ENCODE results near the gene CHGA. TPM values are rescaled to one million over a fixed set of nuclear protein-coding genes. Genes with fewer than 3 reads are reported as not detected.

Gene CHGA
- total and polyA plus RNA-seq, 7 donors: 0.04 to 0.87 (median 0.15) TPM; not detected in 3

DNA sequence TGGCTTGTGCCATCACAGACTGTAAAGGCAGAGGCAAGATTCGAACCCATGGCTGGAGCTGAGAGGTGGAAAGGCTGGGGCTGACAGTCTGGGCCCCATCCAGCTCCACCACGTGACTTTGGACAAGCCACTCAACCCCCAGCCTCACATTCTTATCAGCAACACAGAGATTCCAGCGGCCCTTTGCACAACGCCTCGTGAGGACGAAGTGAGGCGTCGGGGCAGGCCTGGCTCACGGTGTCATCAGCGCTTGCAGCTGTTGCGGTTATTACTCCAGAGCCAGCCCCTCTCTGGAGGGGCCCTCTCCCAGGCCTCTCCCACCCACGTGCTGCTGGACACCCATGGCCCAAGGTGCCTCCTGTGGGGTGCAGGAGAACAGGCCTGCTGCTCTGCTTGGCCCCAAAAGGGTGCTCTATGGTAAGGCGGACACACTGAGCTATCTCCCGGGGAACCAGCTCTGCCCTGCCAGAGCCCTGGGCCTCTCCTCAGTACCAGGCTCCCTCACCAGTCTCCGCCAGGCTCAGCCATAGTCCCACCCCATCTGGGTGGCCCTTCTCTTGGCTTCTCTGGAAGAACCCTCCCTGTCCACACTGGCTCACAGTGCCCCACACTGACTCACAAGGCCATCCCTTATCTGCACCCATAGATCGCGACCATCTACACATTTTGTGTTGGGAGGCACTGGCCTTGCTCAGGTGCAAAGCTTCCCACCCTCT is 21.1 kb downstream of the CHGA start:
- no peak overlapping the region for H3K27ac ChIP-seq
- no peaks in the 10 kb centered on the region for H3K27me3 ChIP-seq (ENCODE audit: insufficient read depth in 3 of 3, low read length in 2 of 3)
- ATAC-seq (no peak), DNase-seq (peak in 1 of 2 donors; percentile 28)
- H3K4me1 ChIP-seq: no peaks in the 10 kb centered on the region
- WGBS, 3 donors: 83 to 89% (median 84%) methylated on average over 17 of the region's 17 CpGs
- intact Hi-C loops (cut with DNase I): no loop called here
- no peak overlapping the region for H3K4me3 ChIP-seq
- no peaks in the 10 kb centered on the region for H3K9me3 ChIP-seq
- TF ChIP-seq, protein P1, sequence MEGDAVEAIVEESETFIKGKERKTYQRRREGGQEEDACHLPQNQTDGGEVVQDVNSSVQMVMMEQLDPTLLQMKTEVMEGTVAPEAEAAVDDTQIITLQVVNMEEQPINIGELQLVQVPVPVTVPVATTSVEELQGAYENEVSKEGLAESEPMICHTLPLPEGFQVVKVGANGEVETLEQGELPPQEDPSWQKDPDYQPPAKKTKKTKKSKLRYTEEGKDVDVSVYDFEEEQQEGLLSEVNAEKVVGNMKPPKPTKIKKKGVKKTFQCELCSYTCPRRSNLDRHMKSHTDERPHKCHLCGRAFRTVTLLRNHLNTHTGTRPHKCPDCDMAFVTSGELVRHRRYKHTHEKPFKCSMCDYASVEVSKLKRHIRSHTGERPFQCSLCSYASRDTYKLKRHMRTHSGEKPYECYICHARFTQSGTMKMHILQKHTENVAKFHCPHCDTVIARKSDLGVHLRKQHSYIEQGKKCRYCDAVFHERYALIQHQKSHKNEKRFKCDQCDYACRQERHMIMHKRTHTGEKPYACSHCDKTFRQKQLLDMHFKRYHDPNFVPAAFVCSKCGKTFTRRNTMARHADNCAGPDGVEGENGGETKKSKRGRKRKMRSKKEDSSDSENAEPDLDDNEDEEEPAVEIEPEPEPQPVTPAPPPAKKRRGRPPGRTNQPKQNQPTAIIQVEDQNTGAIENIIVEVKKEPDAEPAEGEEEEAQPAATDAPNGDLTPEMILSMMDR (IDR thresholded peaks at IDR 0.05): no peak
- H3K36me3 ChIP-seq (ENCODE audit: insufficient read depth in 1 of 2, low read depth in 1 of 2): peaks cover 0 to 17% of the 10 kb centered on the region in 2 donors

DNA sequence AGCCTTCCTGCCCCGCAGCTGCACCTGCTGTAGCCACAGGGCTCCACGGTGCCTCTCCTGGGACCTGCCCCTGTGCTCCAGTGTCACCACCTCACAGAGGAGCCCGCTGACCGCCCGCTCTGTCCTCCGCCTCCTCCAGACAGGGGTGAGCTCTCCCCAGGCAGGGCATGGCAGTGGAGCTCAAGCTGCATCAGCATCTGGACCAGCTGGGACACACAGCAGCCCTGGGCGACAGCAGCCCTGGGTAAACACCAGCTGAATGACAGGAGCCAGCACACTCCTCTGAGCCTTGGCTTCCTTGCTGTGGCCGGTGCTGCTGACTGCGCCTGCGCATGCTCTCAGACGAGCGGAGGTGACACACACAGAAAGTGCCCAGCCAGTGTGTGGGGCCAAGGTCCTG is 22.0 kb downstream of the CHGA start:
- Histone ChIP-seq H3K27ac (no peak overlapping the region), H3K4me1 (no peaks in the 10 kb centered on the region), H3K36me3 (ENCODE audit: insufficient read depth in 1 of 2, low read depth in 1 of 2) (peaks cover 0 to 20% of the 10 kb centered on the region in 2 donors), H3K9me3 (no peaks in the 10 kb centered on the region), H3K4me3 (no peak overlapping the region), H3K27me3 (ENCODE audit: insufficient read depth in 3 of 3, low read length in 2 of 3) (no peaks in the 10 kb centered on the region)
- intact Hi-C loops (cut with DNase I): no loop called here
- DNase-seq (peak in 1 of 2 donors; percentile 42), ATAC-seq (no peak)
- 92 to 94% (median 93%) methylated on average over 12 of the region's 12 CpGs for WGBS, 3 donors
- TF ChIP-seq, protein P1 (IDR thresholded peaks at IDR 0.05): no peak

DNA sequence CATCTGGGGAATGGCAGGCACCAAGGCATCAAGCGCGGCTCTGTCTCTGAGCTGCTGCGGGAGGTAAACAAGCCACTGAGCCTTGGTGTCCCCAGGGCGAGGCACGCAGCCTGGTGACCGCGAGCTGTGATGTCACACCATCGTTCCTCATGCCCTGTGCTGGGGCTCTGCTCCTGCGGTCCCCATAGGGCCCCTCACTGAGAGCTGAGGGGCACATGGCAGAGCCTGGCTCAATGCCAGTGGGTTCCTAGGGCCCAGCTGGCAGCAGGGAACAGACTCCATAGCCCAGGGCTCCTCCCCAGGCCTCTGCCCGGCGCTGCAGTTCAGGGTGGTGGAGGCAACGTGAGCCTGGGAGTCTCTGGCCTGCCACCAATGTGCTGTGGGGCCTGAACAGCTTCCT is 22.6 kb downstream of the CHGA start:
- Histone ChIP-seq H3K27ac (no peak overlapping the region), H3K4me3 (no peak overlapping the region), H3K9me3 (no peaks in the 10 kb centered on the region), H3K27me3 (ENCODE audit: insufficient read depth in 3 of 3, low read length in 2 of 3) (no peaks in the 10 kb centered on the region), H3K4me1 (no peaks in the 10 kb centered on the region), H3K36me3 (ENCODE audit: insufficient read depth in 1 of 2, low read depth in 1 of 2) (peaks cover 0 to 24% of the 10 kb centered on the region in 2 donors)
- WGBS, 3 donors: 87 to 90% (median 88%) methylated on average over 12 of the region's 12 CpGs
- ATAC-seq (no peak), DNase-seq (peak in 1 of 2 donors; percentile 27)
- TF ChIP-seq, protein P1 (IDR thresholded peaks at IDR 0.05): no peak
- intact Hi-C loops (cut with DNase I): no loop called here

DNA sequence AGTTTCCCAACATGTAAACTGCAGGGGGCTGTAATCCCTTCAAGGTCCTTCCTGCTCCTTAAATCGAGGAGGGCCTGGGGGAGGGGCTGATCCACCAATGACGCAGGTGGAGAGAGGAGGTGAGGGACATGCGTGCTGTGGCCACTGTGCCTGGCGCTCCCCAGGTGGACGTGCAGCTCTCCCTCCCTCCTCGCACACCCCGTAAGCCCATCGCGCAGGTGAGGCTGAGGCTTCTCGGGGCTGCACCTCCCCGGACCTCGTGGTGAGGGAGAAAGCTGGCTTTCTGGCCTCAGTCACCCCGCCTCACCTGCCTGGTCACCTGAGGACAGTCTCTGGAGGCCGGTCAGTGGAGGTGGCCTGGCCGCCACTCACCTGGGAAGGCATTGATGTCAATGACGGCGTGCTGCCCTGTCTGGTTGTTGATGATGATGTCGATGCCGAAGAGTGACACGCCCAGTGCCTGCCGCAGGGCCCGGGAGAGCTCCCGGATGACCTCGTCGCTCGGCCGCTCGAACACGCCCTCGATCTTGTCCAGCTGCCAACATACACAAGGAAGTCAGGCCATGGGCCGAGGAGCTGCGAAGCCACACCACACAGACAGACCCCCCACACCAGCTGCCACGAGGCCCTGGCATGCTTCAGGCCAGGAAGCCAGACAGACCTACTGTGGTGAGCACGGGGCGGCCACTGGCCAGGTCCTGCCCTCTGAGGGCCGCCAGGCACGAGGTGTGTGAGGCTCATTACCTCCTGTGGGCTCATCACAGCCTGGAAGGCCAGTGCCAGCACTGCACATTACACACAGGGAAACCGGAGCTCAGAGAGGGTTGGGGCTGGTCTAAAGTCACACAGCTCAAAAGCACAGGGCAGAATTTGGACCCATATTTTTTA is 23.3 kb downstream of the CHGA start:
- 70 to 78% (median 75%) methylated on average over 37 to 38 of the region's 38 CpGs for WGBS, 3 donors
- no peaks in the 10 kb centered on the region for H3K4me1 ChIP-seq
- no peak overlapping the region for H3K4me3 ChIP-seq
- no peaks in the 10 kb centered on the region for H3K27me3 ChIP-seq (ENCODE audit: insufficient read depth in 3 of 3, low read length in 2 of 3)
- H3K27ac ChIP-seq: no peak overlapping the region
- DNase-seq: peak; percentile 50 to 72
- H3K9me3 ChIP-seq: no peaks in the 10 kb centered on the region
- H3K36me3 ChIP-seq (ENCODE audit: insufficient read depth in 1 of 2, low read depth in 1 of 2): peaks cover 0 to 24% of the 10 kb centered on the region in 2 donors
- ATAC-seq: peak in 2 of 4 donors; percentile 27 to 29
- TF ChIP-seq, protein P1 (IDR thresholded peaks at IDR 0.05): no peak
- intact Hi-C loops (cut with DNase I): no loop called here
